ENCODE results near the gene MAPK1. TPM values are rescaled to one million over a fixed set of nuclear protein-coding genes. Genes with fewer than 3 reads are reported as not detected.
"Not testable (repeated sequence)": the region's sequence is repeated elsewhere in the genome, so short reads cannot be mapped to it uniquely, and the experiment has no call there.

MAPK1 gene
- total and polyA plus RNA-seq, 7 donors, result 18.0 to 73.2 (median 44.1) TPM

GRCh38 chr22:21856197-21856596 is 11.2 kb downstream of the MAPK1 start:
- no peak for DNase-seq
- H3K9me3 ChIP-seq, result no peaks in the 10 kb centered on the region
- intact Hi-C loops (cut with DNase I), result no loop called here
- peaks cover 0 to 65% (median 47%) of the 10 kb centered on the region in 4 donors for H3K4me1 ChIP-seq
- 95 to 96% methylated on average over 10 of the region's 10 CpGs for WGBS, 2 donors
- no peak overlapping the region for H3K4me3 ChIP-seq
- no peak overlapping the region for H3K27ac ChIP-seq
- no peaks in the 10 kb centered on the region for H3K36me3 ChIP-seq
- TF ChIP-seq EP300 (IDR thresholded peaks at IDR 0.05) (no peak), POLR2A (IDR thresholded peaks at IDR 0.05) (no peak), CTCF (IDR thresholded peaks at IDR 0.05) (no peak), POLR2AphosphoS5 (IDR thresholded peaks at IDR 0.05) (no peak)
- no peaks in the 10 kb centered on the region for H3K27me3 ChIP-seq

GRCh38 chr22:21855676-21856075 is 11.8 kb downstream of the MAPK1 start:
- Histone ChIP-seq H3K27ac (no peak overlapping the region), H3K36me3 (no peaks in the 10 kb centered on the region), H3K4me1 (peaks cover 0 to 60% (median 44%) of the 10 kb centered on the region in 4 donors), H3K9me3 (no peaks in the 10 kb centered on the region), H3K4me3 (no peak overlapping the region), H3K27me3 (no peaks in the 10 kb centered on the region)
- DNase-seq, result no peak
- TF ChIP-seq POLR2AphosphoS5 (IDR thresholded peaks at IDR 0.05) (no peak), EP300 (IDR thresholded peaks at IDR 0.05) (no peak), POLR2A (IDR thresholded peaks at IDR 0.05) (no peak), CTCF (IDR thresholded peaks at IDR 0.05) (no peak)
- WGBS, 2 donors, result 80 to 91% methylated on average over 6 of the region's 6 CpGs
- intact Hi-C loops (cut with DNase I), result no loop called here

GRCh38 chr22:21850660-21851059 is 16.8 kb downstream of the MAPK1 start:
- no peaks in the 10 kb centered on the region for H3K27me3 ChIP-seq
- H3K27ac ChIP-seq, result peak overlapping the region in 2 of 4 donors; percentile 12 to 70
- TF ChIP-seq CTCF (IDR thresholded peaks at IDR 0.05) (no peak), POLR2AphosphoS5 (IDR thresholded peaks at IDR 0.05) (no peak)
- DNase-seq, result no peak
- no peaks in the 10 kb centered on the region for H3K36me3 ChIP-seq
- intact Hi-C loops (cut with DNase I), result no loop called here
- peaks cover 0 to 49% (median 32%) of the 10 kb centered on the region in 4 donors for H3K4me1 ChIP-seq
- H3K9me3 ChIP-seq, result no peaks in the 10 kb centered on the region
- no peak overlapping the region for H3K4me3 ChIP-seq

- DNase-seq, result no peak
- Histone ChIP-seq H3K9me3 (no peaks in the 10 kb centered on the region), H3K4me1 (peaks cover 0 to 50% (median 27%) of the 10 kb centered on the region in 4 donors), H3K27me3 (no peaks in the 10 kb centered on the region), H3K27ac (peak overlapping the region in 3 of 4 donors; percentile 4 to 70 (median 12)), H3K36me3 (no peaks in the 10 kb centered on the region), H3K4me3 (no peak overlapping the region)
- intact Hi-C loops (cut with DNase I), result no loop called here
- TF ChIP-seq EP300 (IDR thresholded peaks at IDR 0.05) (no peak), CTCF (IDR thresholded peaks at IDR 0.05) (no peak), POLR2AphosphoS5 (IDR thresholded peaks at IDR 0.05) (no peak), POLR2A (IDR thresholded peaks at IDR 0.05) (no peak)
- WGBS, 2 donors, result 55 to 76% methylated on average over 1 of the region's 1 CpG
Observed at GRCh38 chr22:21849489-21849888, 18.0 kb downstream of the MAPK1 start.

- intact Hi-C loops (cut with DNase I), result not testable (repeated sequence)
- WGBS, 2 donors, result 90 to 92% methylated on average over 5 of the region's 5 CpGs
Observed at GRCh38 chr22:21848057-21848456, 19.4 kb downstream of the MAPK1 start.

More at GRCh38 chr22:21848057-21848456, 19.4 kb downstream of the MAPK1 start:
- H3K4me3 ChIP-seq, H3K9me3 ChIP-seq, DNase-seq, H3K27me3 ChIP-seq, H3K27ac ChIP-seq, H3K36me3 ChIP-seq: not testable (repeated sequence)
- H3K4me1 ChIP-seq, result peaks cover 0 to 59% (median 27%) of the 10 kb centered on the region in 4 donors
